Neural progenitor cell (in vitro differentiated cells): ENCODE results near the gene COG5. TPM values are rescaled to one million over a fixed set of nuclear protein-coding genes. Genes with fewer than 3 reads are reported as not detected.

Source experiments
- DNase-seq: peaks from one replicate; pipeline ENCODE4 v3.0.0-alpha.2; 2016; ENCODE audit warnings: low spot score
- H2AFZ ChIP-seq: fragments of 200-600 bp; sonication (generic); replicated peaks from 2 replicates; pipeline ENCODE4 v1.6.1; 2016; ENCODE audit warnings: antibody characterized with exemption
- H3F3A ChIP-seq: fragments of 200-600 bp; sonication (generic); 2 replicates; pipeline ENCODE4 v1.6.1; 2016; ENCODE audit warnings: antibody characterized with exemption, low read depth
- H3K27ac ChIP-seq: fragments of 200-600 bp; sonication (generic); 2 replicates; pipeline ENCODE4 v1.5.1; 2016; ENCODE audit warnings: mild to moderate bottlenecking
- H3K27me3 ChIP-seq: fragments of 200-600 bp; sonication (generic); 2 replicates; pipeline ENCODE4 v1.6.1; 2016; ENCODE audit warnings: mild to moderate bottlenecking, moderate library complexity
- H3K36me3 ChIP-seq: fragments of 200-600 bp; sonication (generic); 2 replicates; pipeline ENCODE4 v1.5.1; 2016
- H3K4me1 ChIP-seq: fragments of 200-600 bp; sonication (generic); 2 replicates; pipeline ENCODE4 v1.6.1; 2016; ENCODE audit warnings: mixed run types
- H3K4me2 ChIP-seq: fragments of 200-600 bp; sonication (generic); 2 replicates; pipeline ENCODE4 v1.6.1; 2016
- H3K4me3 ChIP-seq: fragments of 200-600 bp; sonication (generic); 2 replicates; pipeline ENCODE4 v1.5.1; 2016
- H3K79me2 ChIP-seq: fragments of 200-600 bp; sonication (generic); 2 replicates; pipeline ENCODE4 v1.6.1; 2016; ENCODE audit warnings: low read depth
- H3K9ac ChIP-seq: fragments of 200-600 bp; sonication (generic); 2 replicates; pipeline ENCODE4 v1.6.1; 2016
- H3K9me3 ChIP-seq: fragments of 200-600 bp; sonication (generic); 2 replicates; pipeline ENCODE4 v1.5.1; 2016; ENCODE audit warnings: low read depth
- H4K20me1 ChIP-seq: fragments of 200-600 bp; sonication (generic); 2 replicates; pipeline ENCODE4 v1.6.1; 2016; ENCODE audit warnings: low read depth
- H3K27ac Mint-ChIP-seq: 3 replicates; pipeline ENCODE4 v1.8.0; 2021; ENCODE audit warnings: mixed read lengths
- H3K27me3 Mint-ChIP-seq: 2 replicates; pipeline ENCODE4 v1.8.0; 2022; ENCODE audit warnings: low read depth, mild to moderate bottlenecking, inconsistent platforms, moderate library complexity, mixed read lengths; ENCODE audit not compliant: insufficient read depth
- H3K36me3 Mint-ChIP-seq: 3 replicates; pipeline ENCODE4 v1.8.0; 2021; ENCODE audit warnings: mixed read lengths
- H3K4me1 Mint-ChIP-seq: 3 replicates; pipeline ENCODE4 v1.8.0; 2021; ENCODE audit warnings: mixed read lengths
- H3K4me3 Mint-ChIP-seq: 3 replicates; pipeline ENCODE4 v1.8.0; 2021; ENCODE audit warnings: mild to moderate bottlenecking, moderate library complexity, mixed read lengths
- H3K9me3 Mint-ChIP-seq: 3 replicates; pipeline ENCODE4 v1.8.0; 2020; ENCODE audit warnings: mixed read lengths
- CTCF ChIP-seq: fragments of 200-600 bp; sonication (generic); IDR thresholded peaks from 2 replicates; pipeline ENCODE4 v1.5.1; 2017; ENCODE audit warnings: antibody characterized with exemption, mild to moderate bottlenecking
- EZH2 ChIP-seq: fragments of 200-600 bp; sonication (generic); IDR thresholded peaks from 2 replicates; pipeline ENCODE4 v1.6.1; 2017; ENCODE audit warnings: antibody characterized with exemption, mild to moderate bottlenecking, moderate library complexity
- EZH2phosphoT487 ChIP-seq: fragments of 200-600 bp; sonication (generic); IDR thresholded peaks from 2 replicates; pipeline ENCODE4 v1.6.1; 2017; ENCODE audit warnings: antibody characterized with exemption
- total RNA-seq: library from RNA; depleted of rRNA; stranded (reverse); fragments of >200 nt; gene quantifications from 2 replicates; pipeline ENCODE4 v1.2.3, GENCODE V29; 2015; ENCODE audit warnings: low replicate concordance

The COG5 gene
- total RNA-seq, 1 donor from 2014 or later: 90.5 TPM

DNA sequence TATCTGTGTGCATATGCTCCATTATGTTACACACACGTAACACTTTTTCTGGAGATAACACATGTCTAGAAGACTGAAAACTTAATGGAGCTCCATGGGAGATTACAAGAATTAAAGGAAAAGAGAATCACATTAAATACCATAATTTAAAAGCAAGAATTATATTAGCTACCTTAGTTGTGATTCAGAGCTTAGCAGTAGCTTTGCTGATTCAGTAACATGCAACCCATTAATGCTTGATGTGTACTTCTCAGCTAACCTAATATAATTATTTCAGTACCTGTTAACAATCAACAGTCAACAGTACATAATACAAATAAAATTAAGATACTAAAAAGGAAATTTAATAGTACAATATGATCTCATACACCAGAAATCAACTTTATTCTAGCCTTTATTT lies 167.6 kb downstream of the COG5 start:
- Histone ChIP-seq H4K20me1 (no peaks in the 10 kb centered on the region), H3K79me2 (no peaks in the 10 kb centered on the region), H3K4me3 (no peak overlapping the region), H3K9me3 (no peaks in the 10 kb centered on the region), H3K4me2 (no peak overlapping the region), H3K27ac (no peak overlapping the region), H3F3A (no peaks in the 10 kb centered on the region), H2AFZ (no peak overlapping the region), H3K4me1 (peaks cover 11% of the 10 kb centered on the region), H3K27me3 (no peaks in the 10 kb centered on the region), H3K36me3 (peaks cover 11% of the 10 kb centered on the region), H3K9ac (no peak overlapping the region)
- Mint-ChIP-seq H3K9me3 (no peaks in the 10 kb centered on the region), H3K4me1 (peaks cover 5% of the 10 kb centered on the region), H3K36me3 (no peaks in the 10 kb centered on the region), H3K4me3 (no peak overlapping the region), H3K27me3 (no peaks in the 10 kb centered on the region), H3K27ac (no peak overlapping the region)
- TF ChIP-seq EZH2 (no peak), CTCF (no peak), EZH2phosphoT487 (no peak)
- DNase-seq: no peak

- peaks cover 13% of the 10 kb centered on the region for H3K4me1 Mint-ChIP-seq
- Histone ChIP-seq H3K36me3 (peaks cover 4% of the 10 kb centered on the region), H3K9ac (no peak overlapping the region), H3K4me2 (no peak overlapping the region), H3K4me1 (peaks cover 24% of the 10 kb centered on the region), H3K27ac (no peak overlapping the region), H3F3A (no peaks in the 10 kb centered on the region), H3K9me3 (no peaks in the 10 kb centered on the region), H3K79me2 (no peaks in the 10 kb centered on the region), H3K27me3 (no peaks in the 10 kb centered on the region), H2AFZ (no peak overlapping the region), H3K4me3 (no peak overlapping the region), H4K20me1 (no peaks in the 10 kb centered on the region)
- no peaks in the 10 kb centered on the region for H3K27me3 Mint-ChIP-seq
- no peaks in the 10 kb centered on the region for H3K36me3 Mint-ChIP-seq
- no peak overlapping the region for H3K27ac Mint-ChIP-seq
- H3K9me3 Mint-ChIP-seq: no peaks in the 10 kb centered on the region
- no peak for DNase-seq
- no peak overlapping the region for H3K4me3 Mint-ChIP-seq
- TF ChIP-seq CTCF (no peak), EZH2phosphoT487 (no peak), EZH2 (no peak)
These were observed 168.9 kb downstream of the COG5 start for GRCh38 chr7:107394831-107395230.

- Histone ChIP-seq H4K20me1 (no peaks in the 10 kb centered on the region), H3K9me3 (no peaks in the 10 kb centered on the region), H3F3A (no peaks in the 10 kb centered on the region), H3K79me2 (no peaks in the 10 kb centered on the region), H3K4me1 (peaks cover 29% of the 10 kb centered on the region), H3K27me3 (no peaks in the 10 kb centered on the region), H3K4me3 (no peak overlapping the region), H2AFZ (no peak overlapping the region), H3K9ac (no peak overlapping the region), H3K27ac (no peak overlapping the region), H3K36me3 (peaks cover 4% of the 10 kb centered on the region), H3K4me2 (no peak overlapping the region)
- no peaks in the 10 kb centered on the region for H3K9me3 Mint-ChIP-seq
- no peaks in the 10 kb centered on the region for H3K27me3 Mint-ChIP-seq
- H3K36me3 Mint-ChIP-seq: no peaks in the 10 kb centered on the region
- no peak for DNase-seq
- H3K27ac Mint-ChIP-seq: no peak overlapping the region
- TF ChIP-seq CTCF (no peak), EZH2phosphoT487 (no peak), EZH2 (no peak)
- H3K4me3 Mint-ChIP-seq: no peak overlapping the region
- H3K4me1 Mint-ChIP-seq: peaks cover 13% of the 10 kb centered on the region
These were observed 169.4 kb downstream of the COG5 start for GRCh38 chr7:107394276-107394675.

- Histone ChIP-seq H3K9me3 (no peaks in the 10 kb centered on the region), H2AFZ (no peak overlapping the region), H3K27me3 (no peaks in the 10 kb centered on the region), H3K4me2 (no peak overlapping the region), H4K20me1 (no peaks in the 10 kb centered on the region), H3K4me1 (peaks cover 30% of the 10 kb centered on the region), H3F3A (no peaks in the 10 kb centered on the region), H3K27ac (no peak overlapping the region), H3K4me3 (no peak overlapping the region), H3K79me2 (no peaks in the 10 kb centered on the region), H3K9ac (no peak overlapping the region), H3K36me3 (peaks cover 4% of the 10 kb centered on the region)
- Mint-ChIP-seq H3K9me3 (no peaks in the 10 kb centered on the region), H3K4me1 (peaks cover 15% of the 10 kb centered on the region), H3K27ac (no peak overlapping the region), H3K36me3 (no peaks in the 10 kb centered on the region), H3K27me3 (no peaks in the 10 kb centered on the region), H3K4me3 (no peak overlapping the region)
- TF ChIP-seq EZH2phosphoT487: no peak
- TF ChIP-seq EZH2: no peak
- no peak for TF ChIP-seq CTCF
- no peak for DNase-seq
These were observed 170.9 kb downstream of the COG5 start for GRCh38 chr7:107392830-107393229.
